ENCODE measurements around the gene TK2.

DNA sequence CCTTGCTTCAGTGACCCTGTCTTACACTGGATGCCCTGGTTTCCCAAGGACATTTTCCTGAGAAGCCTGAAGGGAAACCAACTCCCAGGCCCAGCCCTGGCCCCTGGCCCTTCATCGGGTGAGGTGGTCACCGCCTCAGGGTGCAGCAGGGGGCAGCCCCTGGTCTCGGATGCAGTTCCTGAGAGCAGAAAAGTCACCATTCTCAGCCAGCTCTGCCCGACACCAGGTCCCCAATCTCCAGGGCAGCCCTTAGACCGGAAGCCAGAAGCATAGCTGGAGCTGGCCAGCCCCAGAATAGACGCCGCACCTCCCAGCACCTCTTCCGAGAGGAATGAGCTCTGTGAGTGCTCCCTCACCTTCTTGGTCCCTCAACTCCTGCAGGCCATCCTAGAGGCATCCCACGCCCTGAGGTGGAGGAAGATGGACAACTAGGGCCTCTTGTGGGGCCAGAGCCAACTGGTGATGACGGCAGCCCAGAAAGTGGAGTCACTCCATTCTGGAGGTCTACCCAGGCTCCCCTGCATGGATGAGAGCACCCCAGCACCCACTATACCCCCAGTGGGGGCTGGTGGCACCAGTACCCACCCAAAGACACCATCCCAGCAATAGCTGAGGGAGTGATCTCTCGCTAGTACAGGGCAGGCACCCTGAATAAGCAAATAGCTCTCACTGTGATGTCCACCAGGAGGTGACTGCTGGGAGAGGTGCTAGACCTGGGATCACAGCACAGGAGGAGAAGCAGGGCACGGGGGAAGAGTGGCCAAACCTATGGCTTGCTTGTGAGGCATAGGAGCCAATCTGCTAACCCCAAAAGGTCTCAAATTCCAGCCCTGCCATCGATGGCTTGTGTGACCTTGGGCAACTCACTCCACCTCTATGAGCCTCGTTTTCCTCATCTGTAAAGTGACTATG is 56.2 kb downstream of the TK2 start:
- TF ChIP-seq, protein P1, sequence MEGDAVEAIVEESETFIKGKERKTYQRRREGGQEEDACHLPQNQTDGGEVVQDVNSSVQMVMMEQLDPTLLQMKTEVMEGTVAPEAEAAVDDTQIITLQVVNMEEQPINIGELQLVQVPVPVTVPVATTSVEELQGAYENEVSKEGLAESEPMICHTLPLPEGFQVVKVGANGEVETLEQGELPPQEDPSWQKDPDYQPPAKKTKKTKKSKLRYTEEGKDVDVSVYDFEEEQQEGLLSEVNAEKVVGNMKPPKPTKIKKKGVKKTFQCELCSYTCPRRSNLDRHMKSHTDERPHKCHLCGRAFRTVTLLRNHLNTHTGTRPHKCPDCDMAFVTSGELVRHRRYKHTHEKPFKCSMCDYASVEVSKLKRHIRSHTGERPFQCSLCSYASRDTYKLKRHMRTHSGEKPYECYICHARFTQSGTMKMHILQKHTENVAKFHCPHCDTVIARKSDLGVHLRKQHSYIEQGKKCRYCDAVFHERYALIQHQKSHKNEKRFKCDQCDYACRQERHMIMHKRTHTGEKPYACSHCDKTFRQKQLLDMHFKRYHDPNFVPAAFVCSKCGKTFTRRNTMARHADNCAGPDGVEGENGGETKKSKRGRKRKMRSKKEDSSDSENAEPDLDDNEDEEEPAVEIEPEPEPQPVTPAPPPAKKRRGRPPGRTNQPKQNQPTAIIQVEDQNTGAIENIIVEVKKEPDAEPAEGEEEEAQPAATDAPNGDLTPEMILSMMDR (conservative IDR thresholded peaks at IDR 0.05; ENCODE audit: low read length) = no peak
- TF ChIP-seq EZH2phosphoT487 (IDR thresholded peaks at IDR 0.05; ENCODE audit: borderline replicate concordance) = no peak

Data from Loucy (cell line).